H1 (cell line): ENCODE data around the gene MCCC1. TPM values are rescaled to one million over a fixed set of nuclear protein-coding genes. Genes with fewer than 3 reads are reported as not detected.

Experiments
- CTCF ChIA-PET: fragments of 300-600 bp; sonication (Branson Sonifier 250); formaldehyde crosslinking; loops from one replicate; lab custom pipeline; 2021; ENCODE audit not compliant: partially characterized antibody; lab: Charles Lee
- POLR2A ChIA-PET: fragments of 300-600 bp; sonication (Branson Sonifier 250); formaldehyde crosslinking; loops from one replicate; lab custom pipeline; 2021; ENCODE audit warnings: inconsistent platforms; ENCODE audit not compliant: partially characterized antibody; lab: Charles Lee
- DNase-seq, 2 experiments: peaks; one replicate each; pipeline versions ENCODE4 v3.0.0 to v3.0.0-alpha.2; 2010 to 2022; ENCODE audit warnings: low spot score in 2 of 2, low read depth in 1 of 2, mixed read lengths in 1 of 2
- FAIRE-seq: peaks from 2 replicates; lab custom pipeline; 2011; peaks lifted over from hg19 to GRCh38; lab: Jason Lieb, UNC
- H2AFZ ChIP-seq: 2 replicates; pipeline ENCODE4 v1.8.1; 2012; ENCODE audit warnings: low read length, inconsistent platforms
- H2AK5ac ChIP-seq: 2 replicates; pipeline ENCODE4 v1.6.1; 2013; ENCODE audit warnings: low read depth, low read length
- H2BK120ac ChIP-seq: replicated peaks from 2 replicates; pipeline ENCODE3; 2013; ENCODE audit warnings: low read depth, low read length, inconsistent platforms
- H2BK12ac ChIP-seq: 2 replicates; pipeline ENCODE4 v1.6.1; 2013; ENCODE audit warnings: low read depth, low read length
- H2BK15ac ChIP-seq: 2 replicates; pipeline ENCODE4 v1.6.1; 2013; ENCODE audit warnings: low read length
- H2BK20ac ChIP-seq: 2 replicates; pipeline ENCODE4 v1.6.1; 2013; ENCODE audit warnings: low read length
- H2BK5ac ChIP-seq: 2 replicates; pipeline ENCODE4 v1.6.1; 2013; ENCODE audit warnings: low read depth, low read length
- H3K14ac ChIP-seq: 2 replicates; pipeline ENCODE4 v1.6.1; 2013; ENCODE audit warnings: inconsistent platforms; ENCODE audit not compliant: insufficient read length
- H3K18ac ChIP-seq: 2 replicates; pipeline ENCODE4 v1.6.1; 2013; ENCODE audit warnings: low read length; ENCODE audit errors: extremely low read depth
- H3K23ac ChIP-seq: 2 replicates; pipeline ENCODE4 v1.6.1; 2013; ENCODE audit warnings: inconsistent platforms; ENCODE audit not compliant: insufficient read length
- H3K23me2 ChIP-seq: 2 replicates; pipeline ENCODE4 v1.6.1; 2013; ENCODE audit warnings: low read depth, low read length
- H3K27ac ChIP-seq: 2 replicates; pipeline ENCODE4 v1.6.1; 2011; ENCODE audit warnings: low read depth, low read length, inconsistent platforms
- H3K27me3 ChIP-seq, 4 experiments: replicated peaks in 1 of 4; 1 replicate in 1 of 4; 2 replicates in 3 of 4; pipeline versions ENCODE4 v1.6.1 to v1.8.1; 2011 to 2013; ENCODE audit warnings: low read length in 3 of 4, mild to moderate bottlenecking in 3 of 4, inconsistent platforms in 2 of 4, mixed read lengths in 2 of 4, moderate library complexity in 1 of 4; ENCODE audit not compliant: control insufficient read depth in 3 of 4, insufficient read depth in 3 of 4; ENCODE audit errors: extremely low read depth in 1 of 4
- H3K36me3 ChIP-seq, 4 experiments: 2 replicates each; pipeline versions ENCODE4 v1.6.1 to v1.8.1; 2011 to 2013; ENCODE audit warnings: mild to moderate bottlenecking in 4 of 4, low read length in 3 of 4, moderate library complexity in 2 of 4, control low read depth in 1 of 4, inconsistent platforms in 1 of 4; ENCODE audit not compliant: insufficient read depth in 4 of 4, control insufficient read depth in 2 of 4
- H3K4ac ChIP-seq: replicated peaks from 2 replicates; pipeline ENCODE3; 2013; ENCODE audit warnings: low read length, low read depth, mixed read lengths, inconsistent platforms; ENCODE audit not compliant: insufficient read length
- H3K4me1 ChIP-seq, 4 experiments: replicated peaks in 1 of 4; 1 replicate in 1 of 4; 2 replicates in 3 of 4; pipeline versions ENCODE4 v1.6.1 to v1.8.1; 2011 to 2013; ENCODE audit warnings: low read length in 3 of 4, inconsistent platforms in 2 of 4, mixed read lengths in 1 of 4; ENCODE audit not compliant: insufficient read depth in 4 of 4, control insufficient read depth in 3 of 4
- H3K4me2 ChIP-seq, 2 experiments: 2 replicates each; pipeline versions ENCODE4 v1.6.1 to v1.8.1; 2011 to 2013; ENCODE audit warnings: low read depth in 2 of 2, low read length in 2 of 2, control low read depth in 1 of 2, inconsistent platforms in 1 of 2, mild to moderate bottlenecking in 1 of 2; ENCODE audit not compliant: insufficient read depth in 1 of 2
- H3K4me3 ChIP-seq, 4 experiments: fragments of 200-600, 300-600 bp in 1 of 4; sonication (generic), shearing (Covaris generic), sonication (Bioruptor Twin) in 1 of 4; 2 replicates each; pipeline versions ENCODE4 v1.5.1 to v1.8.1; 2011 to 2016; ENCODE audit warnings: low read length in 4 of 4, low read depth in 3 of 4, control low read depth in 2 of 4, inconsistent platforms in 2 of 4, mild to moderate bottlenecking in 2 of 4, mixed read lengths in 1 of 4, moderate library complexity in 1 of 4; ENCODE audit not compliant: insufficient read depth in 2 of 4; ENCODE audit errors: extremely low read depth in 1 of 4
- H3K56ac ChIP-seq: replicated peaks from 2 replicates; pipeline ENCODE3; 2013; ENCODE audit warnings: low read depth, mild to moderate bottlenecking, mixed read lengths, low read length, inconsistent platforms; ENCODE audit not compliant: insufficient read length
- H3K79me1 ChIP-seq: 2 replicates; pipeline ENCODE4 v1.6.1; 2013; ENCODE audit warnings: low read depth, low read length, control low read depth
- H3K79me2 ChIP-seq, 2 experiments: 2 replicates each; pipeline versions ENCODE4 v1.6.1 to v1.8.1; 2012 to 2013; ENCODE audit warnings: low read length in 2 of 2, mild to moderate bottlenecking in 2 of 2, inconsistent platforms in 1 of 2; ENCODE audit not compliant: insufficient read depth in 2 of 2, control insufficient read depth in 1 of 2
- H3K9ac ChIP-seq, 4 experiments: replicated peaks in 1 of 4; 1 replicate in 1 of 4; 2 replicates in 3 of 4; pipeline versions ENCODE4 v1.6.1 to v1.8.1; 2011 to 2013; ENCODE audit warnings: low read depth in 3 of 4, low read length in 3 of 4, control low read depth in 2 of 4, mild to moderate bottlenecking in 2 of 4, moderate library complexity in 2 of 4, inconsistent platforms in 1 of 4; ENCODE audit errors: extremely low read depth in 1 of 4
- H3K9me3 ChIP-seq, 2 experiments: 2 replicates each; pipeline versions ENCODE4 v1.6.1 to v1.8.1; 2012 to 2013; ENCODE audit warnings: mild to moderate bottlenecking in 2 of 2, moderate library complexity in 2 of 2, control low read depth in 1 of 2, inconsistent platforms in 1 of 2, low read depth in 1 of 2, low read length in 1 of 2, mixed read lengths in 1 of 2; ENCODE audit not compliant: insufficient read depth in 2 of 2
- H4K20me1 ChIP-seq, 2 experiments: replicated peaks in 1 of 2; 2 replicates each; pipeline versions ENCODE3 to v1.8.1; 2011 to 2013; ENCODE audit warnings: inconsistent platforms in 2 of 2, low read length in 2 of 2, mild to moderate bottlenecking in 1 of 2; ENCODE audit not compliant: insufficient read depth in 2 of 2, control insufficient read depth in 1 of 2
- H4K5ac ChIP-seq: 2 replicates; pipeline ENCODE4 v1.6.1; 2013; ENCODE audit warnings: low read length, low read depth, mixed read lengths, inconsistent platforms; ENCODE audit not compliant: insufficient read length
- H4K8ac ChIP-seq: 2 replicates; pipeline ENCODE4 v1.8.0; 2013; ENCODE audit warnings: mild to moderate bottlenecking, moderate library complexity, low read length, inconsistent platforms; ENCODE audit not compliant: insufficient read depth; ENCODE audit errors: extremely low read depth
- H4K91ac ChIP-seq: replicated peaks from 2 replicates; pipeline ENCODE3; 2013; ENCODE audit warnings: low read length, mixed read lengths, inconsistent platforms; ENCODE audit not compliant: insufficient read length
- HDAC6 ChIP-seq: IDR thresholded peaks from one replicate; pipeline ENCODE4 v1.7.1; 2012; ENCODE audit warnings: low read depth, mild to moderate bottlenecking, inconsistent platforms, low read length, moderate library complexity
- NRF1 ChIP-seq: IDR thresholded peaks from 2 replicates; pipeline ENCODE4 v1.6.1; 2011; ENCODE audit warnings: mild to moderate bottlenecking, low read depth, low read length, improper control_type of control experiment
- RBBP5 ChIP-seq: IDR thresholded peaks from 2 replicates; pipeline ENCODE4 v1.7.1; 2012; ENCODE audit warnings: low read depth, mild to moderate bottlenecking, inconsistent platforms, low read length, moderate library complexity, borderline replicate concordance
- SP4 ChIP-seq: IDR thresholded peaks from 2 replicates; pipeline ENCODE4 v1.6.1; 2012; ENCODE audit warnings: low read length, inconsistent platforms
- TAF7 ChIP-seq: optimal IDR thresholded peaks from 2 replicates; pipeline ENCODE3; 2011; ENCODE audit warnings: low read depth, mild to moderate bottlenecking, inconsistent platforms, low read length, moderate library complexity, borderline replicate concordance
- WGBS, 2 experiments: shearing (Covaris generic) in 1 of 2; methylation state at CpG; one replicate each; pipeline versions ENCODE4 v1.1.6 to v1.1.7; 2013 to 2015; ENCODE audit warnings: low lambda C conversion rate in 2 of 2, mixed read lengths in 2 of 2, inconsistent platforms in 1 of 2, low coverage in 1 of 2, missing lambda C conversion rate in 1 of 2; ENCODE audit not compliant: insufficient replicate concordance in 2 of 2, insufficient coverage in 1 of 2, insufficient read length in 1 of 2; ENCODE audit errors: extremely low coverage in 1 of 2, missing lambda C conversion rate in 1 of 2; 5-methylcytosine and 5-hydroxymethylcytosine counted together
- polyA plus RNA-seq, 7 experiments: library from polyadenylated mRNA; depleted of rRNA in 3 of 7; stranded (reverse) in 5 of 7; unstranded in 2 of 7; fragments of >200 nt in 5 of 7; fragments of 200-250 nt in 2 of 7; gene quantifications; 1 replicate in 5 of 7; 2 replicates in 1 of 7; 4 replicates in 1 of 7; pipeline versions ENCODE4 v1.2.1 to v1.2.3, GENCODE V29; 2011 to 2013; ENCODE audit warnings: missing spikeins in 2 of 7, mixed read lengths in 2 of 7
- total RNA-seq: library from RNA; stranded (reverse); fragmentation: NEBNext Ultra II Directional; extraction: Animal tissue kit (Norgen Biotek cat#: 25700); gene quantifications from 2 replicates; pipeline ENCODE4 v1.2.1, GENCODE V29; 2021
- TF ChIP-seq, protein P1 (sequence below): IDR thresholded peaks from 2 replicates; pipeline ENCODE4 v1.6.1; 2012; ENCODE audit warnings: inconsistent platforms
- TF ChIP-seq, protein P2 (sequence below): IDR thresholded peaks from 2 replicates; pipeline ENCODE4 v1.6.1; 2012; ENCODE audit warnings: inconsistent platforms

The MCCC1 gene
- total and polyA plus RNA-seq, 2 of the 8 experiments (the other 6 are each of a cell fraction or from before 2014, with no cell fraction given), result 10.8 to 21.5 TPM

DNA sequence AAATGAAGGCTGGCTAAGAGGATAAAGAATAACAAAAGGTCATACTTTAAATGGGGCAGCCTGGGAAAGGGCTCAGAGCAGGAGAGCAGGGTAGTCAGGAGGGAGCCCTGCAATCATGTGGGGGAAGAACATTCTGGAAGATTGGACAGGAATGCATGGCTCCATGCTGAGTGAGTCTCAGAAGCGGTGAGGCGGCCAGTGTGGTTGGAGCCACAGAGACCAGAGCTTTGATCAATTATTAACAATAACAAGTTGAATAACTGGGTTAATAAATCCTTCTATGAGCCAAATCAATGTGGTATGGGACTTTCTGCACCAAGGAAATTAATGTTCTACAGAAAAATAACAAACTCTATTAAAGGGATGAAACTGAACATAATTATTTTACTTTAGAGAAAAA lies 61.1 kb downstream of the MCCC1 start:
- Histone ChIP-seq H4K20me1 (peaks cover 0 to 2% of the 10 kb centered on the region in 2 experiments), H3K36me3 (peaks cover 2 to 41% (median 20%) of the 10 kb centered on the region in 4 experiments; a peak in 7 of 8 replicates), H2AK5ac (no peak overlapping the region), H4K91ac (no peak overlapping the region), H2BK12ac (no peak overlapping the region), H3K9me3 (no peaks in the 10 kb centered on the region), H3K79me1 (no peaks in the 10 kb centered on the region), H3K14ac (no peak overlapping the region), H4K5ac (no peak overlapping the region), H3K4me3 (no peak overlapping the region), H3K27me3 (no peaks in the 10 kb centered on the region), H3K56ac (no peak overlapping the region), H2BK5ac (no peak overlapping the region), H3K18ac (no peak overlapping the region), H3K79me2 (no peaks in the 10 kb centered on the region), H3K4ac (no peak overlapping the region), H3K4me2 (no peak overlapping the region), H3K4me1 (peaks cover 0 to 3% (median 0%) of the 10 kb centered on the region in 4 experiments; a peak in 1 of 7 replicates), H3K9ac (no peak overlapping the region), H3K27ac (no peak overlapping the region), H2AFZ (no peak overlapping the region), H4K8ac (no peak overlapping the region), H2BK15ac (no peak overlapping the region), H2BK20ac (no peak overlapping the region), H3K23ac (no peak overlapping the region), H2BK120ac (no peak overlapping the region), H3K23me2 (no peaks in the 10 kb centered on the region)
- DNase-seq, result no peak
- 91% methylated on average over 2 of the region's 2 CpGs; no CpG with 5 or more reads in 1 of the 2 experiments for WGBS, 2 experiments
- POLR2A ChIA-PET, result no interaction called here
- no peak for TF ChIP-seq SP4
- no peak for TF ChIP-seq NRF1
- TF ChIP-seq, protein P1, sequence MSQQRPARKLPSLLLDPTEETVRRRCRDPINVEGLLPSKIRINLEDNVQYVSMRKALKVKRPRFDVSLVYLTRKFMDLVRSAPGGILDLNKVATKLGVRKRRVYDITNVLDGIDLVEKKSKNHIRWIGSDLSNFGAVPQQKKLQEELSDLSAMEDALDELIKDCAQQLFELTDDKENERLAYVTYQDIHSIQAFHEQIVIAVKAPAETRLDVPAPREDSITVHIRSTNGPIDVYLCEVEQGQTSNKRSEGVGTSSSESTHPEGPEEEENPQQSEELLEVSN, result no peak
- TF ChIP-seq HDAC6, result no peak
- no peak for TF ChIP-seq TAF7
- TF ChIP-seq, protein P2, sequence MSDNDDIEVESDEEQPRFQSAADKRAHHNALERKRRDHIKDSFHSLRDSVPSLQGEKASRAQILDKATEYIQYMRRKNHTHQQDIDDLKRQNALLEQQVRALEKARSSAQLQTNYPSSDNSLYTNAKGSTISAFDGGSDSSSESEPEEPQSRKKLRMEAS, result no peak
- no peak for TF ChIP-seq RBBP5
- CTCF ChIA-PET, result no interaction called here
- no peak for FAIRE-seq
